Upper lobe of left lung (tissue), 6 donors: ENCODE measurements around the gene SUPT3H. TPM values are rescaled to one million over a fixed set of nuclear protein-coding genes. Genes with fewer than 3 reads are reported as not detected.

ENCODE experiments used
- ATAC-seq, 2 donors: fragments of 200-7000 bp; cut with Tn5 transposase; one replicate each; pipeline ENCODE4 v1.9.1; 2022; ENCODE audit warnings: mild to moderate bottlenecking in 2 of 2, moderate library complexity in 2 of 2; ENCODE audit not compliant: low FRiP score in 2 of 2
- DNase-seq, 2 donors: peaks; one replicate each; pipeline ENCODE4 v3.0.0-alpha.2; 2019 to 2020
- H3K27ac ChIP-seq, 4 donors: fragments of 200-600 bp; sonication (generic); one replicate each; pipeline ENCODE4 v1.5.1; 2016 to 2019
- H3K27me3 ChIP-seq, 4 donors: fragments of 200-600 bp; sonication (generic); one replicate each; pipeline ENCODE4 v1.5.1; 2017 to 2019
- H3K36me3 ChIP-seq, 4 donors: fragments of 200-600 bp; sonication (generic); one replicate each; pipeline ENCODE4 v1.5.1; 2016 to 2019
- H3K4me1 ChIP-seq, 4 donors: fragments of 200-600 bp; sonication (generic); one replicate each; pipeline ENCODE4 v1.5.1; 2018 to 2019
- H3K4me3 ChIP-seq, 4 donors: fragments of 200-600 bp; sonication (generic); one replicate each; pipeline ENCODE4 v1.5.1; 2017 to 2019; ENCODE audit warnings: mild to moderate bottlenecking in 2 of 4, moderate library complexity in 1 of 4
- H3K9me3 ChIP-seq, 4 donors: fragments of 200-600 bp; sonication (generic); one replicate each; pipeline ENCODE4 v1.5.1; 2018 to 2019
- CTCF ChIP-seq, 6 experiments: fragments of 450-650 bp in 4 of 6; fragments of 200-600 bp in 2 of 6; sonication (generic) in 2 of 6; IDR thresholded peaks; one replicate each; pipeline ENCODE4 v1.5.1; 2016 to 2019; ENCODE audit warnings: antibody characterized with exemption in 6 of 6
- EP300 ChIP-seq, 4 donors: sonication (generic); formaldehyde crosslinking; IDR thresholded peaks; one replicate each; pipeline ENCODE4 v1.5.1; 2017; ENCODE audit warnings: antibody characterized with exemption in 4 of 4, control low read depth in 2 of 4
- POLR2A ChIP-seq, 4 donors: fragments of 450-650 bp; IDR thresholded peaks; one replicate each; pipeline ENCODE4 v1.5.1; 2016 to 2017; ENCODE audit warnings: antibody characterized with exemption in 4 of 4, mild to moderate bottlenecking in 2 of 4
- POLR2AphosphoS5 ChIP-seq, 2 donors: sonication (generic); formaldehyde crosslinking; IDR thresholded peaks; one replicate each; pipeline ENCODE4 v1.5.1; 2017; ENCODE audit warnings: antibody characterized with exemption in 2 of 2
- WGBS, 2 donors: methylation state at CpG; one replicate each; pipeline ENCODE4 v1.1.5; 2017 to 2018; 5-methylcytosine and 5-hydroxymethylcytosine counted together
- total RNA-seq, 6 donors: library from RNA; depleted of rRNA in 4 of 6; stranded (reverse); fragments of >200 nt in 4 of 6; gene quantifications; one replicate each; pipeline versions ENCODE4 v1.1.0 to v1.2.1, GENCODE V29; 2016 to 2021
- donor health status: DM: no; HTN: no; CAD: no; lungs with moderate emphysema.
- donor health status: DM: no; HTN: yes; CAD: no; lungs with severe emphysema.

Gene SUPT3H
- total RNA-seq, 6 donors from 2014 or later, result 6.4 to 45.1 (median 8.9) TPM

DNA sequence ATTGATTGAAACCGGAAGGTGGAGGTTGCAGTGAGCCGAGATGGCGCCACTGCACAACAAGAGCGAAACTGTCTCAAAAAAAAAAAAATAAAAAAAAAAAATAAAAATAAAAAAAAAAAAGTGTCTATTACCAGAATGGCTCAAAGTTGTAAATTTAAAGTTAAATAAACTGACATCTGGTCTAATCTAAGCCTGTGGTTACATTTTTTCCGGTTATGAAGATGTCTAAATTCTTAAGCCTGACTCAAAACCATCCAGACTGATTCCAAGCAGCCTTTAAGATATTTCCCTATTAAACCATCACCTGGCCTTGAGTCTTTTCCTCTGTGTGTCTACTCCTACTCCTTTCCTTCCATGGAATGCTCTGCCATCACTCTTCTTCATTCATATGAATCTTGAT, 421.3 kb downstream of the SUPT3H start:
- TF ChIP-seq CTCF (IDR thresholded peaks at IDR 0.05) (no peak), POLR2AphosphoS5 (IDR thresholded peaks at IDR 0.05) (no peak), POLR2A (IDR thresholded peaks at IDR 0.05) (no peak), EP300 (IDR thresholded peaks at IDR 0.05) (no peak)
- WGBS, 2 donors, result 85 to 88% methylated on average over 5 of the region's 5 CpGs
- Histone ChIP-seq H3K4me3 (no peak overlapping the region), H3K27ac (no peak overlapping the region), H3K4me1 (no peaks in the 10 kb centered on the region), H3K9me3 (no peaks in the 10 kb centered on the region), H3K27me3 (no peaks in the 10 kb centered on the region), H3K36me3 (peaks cover 0 to 9% (median 0%) of the 10 kb centered on the region in 4 donors)
- DNase-seq, result no peak
- ATAC-seq, result no peak

GRCh38 chr6:44955145-44955544, 422.6 kb downstream of the SUPT3H start:
- peaks cover 0 to 5% (median 3%) of the 10 kb centered on the region in 4 donors for H3K9me3 ChIP-seq
- WGBS, 2 donors, result 95 to 96% methylated on average over 7 to 11 of the region's 11 CpGs
- ATAC-seq, result no peak
- peaks cover 0 to 9% (median 0%) of the 10 kb centered on the region in 4 donors for H3K36me3 ChIP-seq
- no peaks in the 10 kb centered on the region for H3K4me1 ChIP-seq
- no peak overlapping the region for H3K4me3 ChIP-seq
- TF ChIP-seq POLR2A (IDR thresholded peaks at IDR 0.05) (no peak), EP300 (IDR thresholded peaks at IDR 0.05) (no peak), CTCF (IDR thresholded peaks at IDR 0.05) (no peak), POLR2AphosphoS5 (IDR thresholded peaks at IDR 0.05) (no peak)
- H3K27ac ChIP-seq, result no peak overlapping the region
- DNase-seq, result peak in 1 of 2 donors; percentile 21
- no peaks in the 10 kb centered on the region for H3K27me3 ChIP-seq

DNA sequence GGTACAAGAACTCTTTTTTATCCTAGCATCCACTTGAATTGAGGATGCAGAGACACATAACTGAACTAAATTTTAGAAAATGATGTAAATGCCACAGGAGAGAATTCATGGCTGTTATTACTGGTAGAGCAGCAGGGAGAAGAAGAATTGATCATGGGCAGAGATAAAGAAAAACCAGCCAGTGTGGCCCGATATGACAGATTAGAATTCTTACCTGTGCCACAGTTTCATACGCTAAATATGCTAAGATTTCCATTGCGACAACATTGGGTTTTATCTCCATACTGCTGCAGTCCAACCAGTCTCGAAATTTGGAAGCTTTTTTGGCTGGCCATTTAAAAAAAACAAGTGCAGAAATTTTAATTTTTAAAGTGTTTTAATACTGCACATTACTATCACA, 423.5 kb downstream of the SUPT3H start:
- TF ChIP-seq POLR2AphosphoS5 (IDR thresholded peaks at IDR 0.05), result no peak
- no peak for TF ChIP-seq POLR2A (IDR thresholded peaks at IDR 0.05)
- TF ChIP-seq CTCF (IDR thresholded peaks at IDR 0.05), result no peak
- TF ChIP-seq EP300 (IDR thresholded peaks at IDR 0.05), result no peak
- H3K27me3 ChIP-seq, result no peaks in the 10 kb centered on the region
- no peaks in the 10 kb centered on the region for H3K4me1 ChIP-seq
- peaks cover 5 to 13% (median 9%) of the 10 kb centered on the region in 4 donors for H3K9me3 ChIP-seq
- no peak overlapping the region for H3K27ac ChIP-seq
- DNase-seq (no peak), ATAC-seq (no peak)
- H3K36me3 ChIP-seq, result peaks cover 0 to 9% (median 0%) of the 10 kb centered on the region in 4 donors
- H3K4me3 ChIP-seq, result no peak overlapping the region
- WGBS, 2 donors, result 93 to 98% methylated on average over 4 of the region's 4 CpGs

DNA sequence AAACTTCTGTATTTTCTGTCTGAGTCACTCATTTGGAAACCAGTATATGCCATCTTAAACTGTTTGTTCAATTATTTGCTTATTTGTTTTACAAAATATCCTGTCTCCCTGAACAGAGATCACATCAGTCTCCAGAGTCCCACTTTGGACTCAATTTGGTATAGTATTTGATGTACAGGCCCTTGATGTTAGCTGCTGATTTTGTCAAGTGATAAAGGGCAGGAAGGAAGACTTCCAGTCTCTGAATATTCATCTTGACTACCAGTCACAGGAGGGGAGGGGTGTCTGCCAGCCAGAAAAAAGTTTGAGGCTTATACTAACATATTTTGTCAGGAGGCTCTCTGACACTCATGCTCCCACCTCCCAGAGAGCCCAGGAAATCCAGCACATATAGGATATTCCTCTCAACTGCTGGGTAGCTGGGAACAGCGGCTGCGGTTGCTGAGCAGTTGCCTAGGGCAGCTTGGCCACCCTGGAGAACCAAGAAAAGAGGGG, 426.4 kb downstream of the SUPT3H start:
- H3K4me3 ChIP-seq, result no peak overlapping the region
- no peak for DNase-seq
- H3K27ac ChIP-seq, result no peak overlapping the region
- TF ChIP-seq POLR2AphosphoS5 (IDR thresholded peaks at IDR 0.05), result no peak
- TF ChIP-seq CTCF (IDR thresholded peaks at IDR 0.05), result no peak
- no peak for TF ChIP-seq POLR2A (IDR thresholded peaks at IDR 0.05)
- no peak for TF ChIP-seq EP300 (IDR thresholded peaks at IDR 0.05)
- H3K36me3 ChIP-seq, result peaks cover 0 to 9% (median 0%) of the 10 kb centered on the region in 4 donors
- H3K27me3 ChIP-seq, result no peaks in the 10 kb centered on the region
- WGBS, 2 donors, result 96 to 100% methylated on average over 2 of the region's 2 CpGs
- H3K4me1 ChIP-seq, result no peaks in the 10 kb centered on the region
- peaks cover 6 to 16% (median 11%) of the 10 kb centered on the region in 4 donors for H3K9me3 ChIP-seq
- no peak for ATAC-seq

GRCh38 chr6:44949596-44950201, 428.0 kb downstream of the SUPT3H start:
- no peak for TF ChIP-seq POLR2A (IDR thresholded peaks at IDR 0.05)
- no peak for TF ChIP-seq POLR2AphosphoS5 (IDR thresholded peaks at IDR 0.05)
- TF ChIP-seq CTCF (IDR thresholded peaks at IDR 0.05), result no peak
- TF ChIP-seq EP300 (IDR thresholded peaks at IDR 0.05), result no peak
- Histone ChIP-seq H3K9me3 (peaks cover 6 to 19% (median 11%) of the 10 kb centered on the region in 4 donors), H3K4me3 (no peak overlapping the region), H3K27ac (no peak overlapping the region), H3K27me3 (no peaks in the 10 kb centered on the region), H3K4me1 (no peaks in the 10 kb centered on the region), H3K36me3 (peaks cover 0 to 9% (median 0%) of the 10 kb centered on the region in 4 donors)
- no peak for ATAC-seq
- no peak for DNase-seq
